ENCODE data around the gene PLA2G4E. TPM values are rescaled to one million over a fixed set of nuclear protein-coding genes. Genes with fewer than 3 reads are reported as not detected.

The PLA2G4E gene
- total and polyA plus RNA-seq, 2 of the 13 experiments (the other 11 are each of a cell fraction or from before 2014, with no cell fraction given): not detected

DNA sequence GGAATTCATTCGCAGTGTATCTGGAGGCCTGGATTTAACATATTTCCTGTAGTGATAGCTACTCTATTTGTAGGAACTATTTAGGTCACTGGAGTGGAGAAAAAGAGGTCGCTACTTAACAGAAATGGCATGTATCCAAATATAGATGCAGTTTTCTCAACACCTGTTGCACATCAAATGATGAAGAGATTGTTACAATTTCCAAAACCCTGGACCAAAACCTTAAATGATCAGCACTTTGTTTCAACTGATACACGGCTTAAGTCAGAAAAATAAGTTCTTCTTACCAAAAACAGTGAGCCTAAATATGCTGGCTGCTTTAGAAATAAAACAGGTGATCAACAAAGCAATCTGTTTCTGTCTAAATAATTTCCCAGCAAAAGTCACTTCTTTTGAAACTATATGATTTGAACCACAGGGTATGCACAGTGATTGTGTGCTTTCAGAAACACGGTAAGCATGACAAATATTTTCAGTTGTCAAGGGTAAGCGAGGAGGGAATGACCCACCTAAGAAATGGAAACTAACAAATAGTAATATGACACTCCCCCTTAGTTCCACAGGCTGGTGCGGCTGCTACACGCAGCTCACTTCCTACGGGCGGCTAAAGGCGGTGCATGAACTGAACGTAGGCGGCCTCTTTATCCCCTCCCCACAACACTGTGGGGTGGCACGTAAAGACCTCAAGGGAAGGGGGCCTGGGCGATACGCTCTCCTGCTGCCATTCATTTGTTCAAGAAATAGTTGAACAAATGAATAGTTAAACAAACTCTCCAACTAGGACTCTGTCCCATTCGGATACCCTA, 49.5 kb downstream of the PLA2G4E start (continued):
- TF ChIP-seq, protein P1, sequence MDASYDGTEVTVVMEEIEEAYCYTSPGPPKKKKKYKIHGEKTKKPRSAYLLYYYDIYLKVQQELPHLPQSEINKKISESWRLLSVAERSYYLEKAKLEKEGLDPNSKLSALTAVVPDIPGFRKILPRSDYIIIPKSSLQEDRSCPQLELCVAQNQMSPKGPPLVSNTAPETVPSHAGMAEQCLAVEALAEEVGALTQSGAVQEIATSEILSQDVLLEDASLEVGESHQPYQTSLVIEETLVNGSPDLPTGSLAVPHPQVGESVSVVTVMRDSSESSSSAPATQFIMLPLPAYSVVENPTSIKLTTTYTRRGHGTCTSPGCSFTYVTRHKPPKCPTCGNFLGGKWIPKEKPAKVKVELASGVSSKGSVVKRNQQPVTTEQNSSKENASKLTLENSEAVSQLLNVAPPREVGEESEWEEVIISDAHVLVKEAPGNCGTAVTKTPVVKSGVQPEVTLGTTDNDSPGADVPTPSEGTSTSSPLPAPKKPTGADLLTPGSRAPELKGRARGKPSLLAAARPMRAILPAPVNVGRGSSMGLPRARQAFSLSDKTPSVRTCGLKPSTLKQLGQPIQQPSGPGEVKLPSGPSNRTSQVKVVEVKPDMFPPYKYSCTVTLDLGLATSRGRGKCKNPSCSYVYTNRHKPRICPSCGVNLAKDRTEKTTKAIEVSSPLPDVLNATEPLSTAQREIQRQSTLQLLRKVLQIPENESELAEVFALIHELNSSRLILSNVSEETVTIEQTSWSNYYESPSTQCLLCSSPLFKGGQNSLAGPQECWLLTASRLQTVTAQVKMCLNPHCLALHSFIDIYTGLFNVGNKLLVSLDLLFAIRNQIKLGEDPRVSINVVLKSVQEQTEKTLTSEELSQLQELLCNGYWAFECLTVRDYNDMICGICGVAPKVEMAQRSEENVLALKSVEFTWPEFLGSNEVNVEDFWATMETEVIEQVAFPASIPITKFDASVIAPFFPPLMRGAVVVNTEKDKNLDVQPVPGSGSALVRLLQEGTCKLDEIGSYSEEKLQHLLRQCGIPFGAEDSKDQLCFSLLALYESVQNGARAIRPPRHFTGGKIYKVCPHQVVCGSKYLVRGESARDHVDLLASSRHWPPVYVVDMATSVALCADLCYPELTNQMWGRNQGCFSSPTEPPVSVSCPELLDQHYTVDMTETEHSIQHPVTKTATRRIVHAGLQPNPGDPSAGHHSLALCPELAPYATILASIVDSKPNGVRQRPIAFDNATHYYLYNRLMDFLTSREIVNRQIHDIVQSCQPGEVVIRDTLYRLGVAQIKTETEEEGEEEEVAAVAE (CRISPR knock-in tag; IDR thresholded peaks at IDR 0.05; ENCODE audit: borderline replicate concordance): no peak
- no peak for TF ChIP-seq ZNF652 (CRISPR knock-in tag; IDR thresholded peaks at IDR 0.05; ENCODE audit: borderline replicate concordance, low read depth)
- TF ChIP-seq ZFP37 (CRISPR knock-in tag; IDR thresholded peaks at IDR 0.05; ENCODE audit: borderline replicate concordance): no peak
- TF ChIP-seq SAFB2 (CRISPR knock-in tag; IDR thresholded peaks at IDR 0.05; ENCODE audit: borderline replicate concordance, low read depth): no peak
- no peak for TF ChIP-seq CERS6 (CRISPR knock-in tag; IDR thresholded peaks at IDR 0.05)
- TF ChIP-seq FOXP4 (CRISPR knock-in tag; IDR thresholded peaks at IDR 0.05): peak; percentile 37; the same call in 1 of the 2 replicates
- no peak for TF ChIP-seq ZHX1 (CRISPR knock-in tag; IDR thresholded peaks at IDR 0.05; ENCODE audit: low read depth)
- TF ChIP-seq KLF16 (CRISPR knock-in tag; IDR thresholded peaks at IDR 0.05): no peak
- no peak for TF ChIP-seq FOXK1 (CRISPR knock-in tag; IDR thresholded peaks at IDR 0.05; ENCODE audit: borderline replicate concordance, low read depth)
- 0 out of 2 replicates have a peak, but pooled peaks have one; percentile 31 for TF ChIP-seq ZNF607 (CRISPR knock-in tag; IDR thresholded peaks at IDR 0.05; ENCODE audit: borderline replicate concordance)
- TF ChIP-seq MIER2 (CRISPR knock-in tag; IDR thresholded peaks at IDR 0.05): no peak
- TF ChIP-seq HNF1B (CRISPR knock-in tag; IDR thresholded peaks at IDR 0.05): peak; percentile 49; the same call in 1 of the 2 replicates
- TF ChIP-seq ZFP90 (CRISPR knock-in tag; IDR thresholded peaks at IDR 0.05; ENCODE audit: borderline replicate concordance): no peak
- TF ChIP-seq SNAI1 (CRISPR knock-in tag; IDR thresholded peaks at IDR 0.05; ENCODE audit: borderline replicate concordance): no peak
- TF ChIP-seq NFIB (CRISPR knock-in tag; IDR thresholded peaks at IDR 0.05; ENCODE audit: borderline replicate concordance): no peak

Measured in HepG2 (cell line).